OCI-LY1 (cell line): ENCODE results near the gene ZBTB17.
A peak's percentile ranks its signal among the peaks of the same experiment; 100 is the strongest.
"Not testable (repeated sequence)": the region's sequence is repeated elsewhere in the genome, so short reads cannot be mapped to it uniquely, and the experiment has no call there.

Source experiments
- H2AFZ ChIP-seq: fragments of 200-600 bp; sonication (generic), shearing (Covaris generic); 2 replicates; pipeline ENCODE4 v1.6.0; 2014; ENCODE audit warnings: antibody characterized with exemption, mild to moderate bottlenecking, low read length
- H3F3A ChIP-seq: fragments of 200-600 bp; sonication (generic), shearing (Covaris generic); 2 replicates; pipeline ENCODE4 v1.6.0; 2014; ENCODE audit warnings: mild to moderate bottlenecking, antibody characterized with exemption, low read length, moderate library complexity; ENCODE audit not compliant: insufficient read depth
- H3K27ac ChIP-seq: fragments of 200-600 bp; sonication (generic); 2 replicates; pipeline ENCODE4 v1.5.1; 2014; ENCODE audit warnings: low read length, mixed run types, mild to moderate bottlenecking, low read depth; ENCODE audit not compliant: poor library complexity, severe bottlenecking
- H3K27me3 ChIP-seq: fragments of 200-600 bp; sonication (generic); 2 replicates; pipeline ENCODE4 v1.6.0; 2014; ENCODE audit warnings: antibody characterized with exemption, mild to moderate bottlenecking, low read length, moderate library complexity; ENCODE audit not compliant: insufficient read depth
- H3K36me3 ChIP-seq: fragments of 200-600 bp; sonication (generic); 2 replicates; pipeline ENCODE4 v1.6.1; 2014; ENCODE audit warnings: mild to moderate bottlenecking, antibody characterized with exemption, low read length, moderate library complexity, mixed read lengths; ENCODE audit not compliant: insufficient read depth
- H3K4me1 ChIP-seq: fragments of 200-600 bp; sonication (generic); 2 replicates; pipeline ENCODE4 v1.5.1; 2014; ENCODE audit warnings: mild to moderate bottlenecking, low read length, moderate library complexity; ENCODE audit not compliant: insufficient read depth, severe bottlenecking
- H3K4me2 ChIP-seq: fragments of 200-600 bp; sonication (generic), shearing (Covaris generic); 2 replicates; pipeline ENCODE4 v1.6.1; 2014; ENCODE audit warnings: low read length
- H3K4me3 ChIP-seq: fragments of 200-600 bp; sonication (generic); 2 replicates; pipeline ENCODE4 v1.5.1; 2014; ENCODE audit warnings: low read length, low read depth, mild to moderate bottlenecking, mixed read lengths; ENCODE audit not compliant: poor library complexity, severe bottlenecking
- H3K79me2 ChIP-seq: fragments of 200-600 bp; shearing (Covaris generic); 2 replicates; pipeline ENCODE4 v1.6.1; 2016; ENCODE audit warnings: mixed run types, low read length, mixed read lengths; ENCODE audit not compliant: insufficient read depth
- H3K9ac ChIP-seq: fragments of 200-600 bp; sonication (generic), shearing (Covaris generic); 2 replicates; pipeline ENCODE4 v1.6.1; 2014; ENCODE audit warnings: mild to moderate bottlenecking, low read length, mixed read lengths
- H3K9me2 ChIP-seq: fragments of 200-600 bp; sonication (generic), shearing (Covaris generic); 2 replicates; pipeline ENCODE4 v1.6.1; 2014; ENCODE audit warnings: low read depth, mild to moderate bottlenecking, low read length, mixed read lengths
- H3K9me3 ChIP-seq: fragments of 200-600 bp; shearing (Covaris generic); 2 replicates; pipeline ENCODE4 v1.6.1; 2014; ENCODE audit warnings: low read length, mixed read lengths
- H4K20me1 ChIP-seq: fragments of 200-600 bp; sonication (generic), shearing (Covaris generic); 2 replicates; pipeline ENCODE4 v1.6.0; 2016; ENCODE audit warnings: mild to moderate bottlenecking, low read length; ENCODE audit not compliant: insufficient read depth
- CTCF ChIP-seq: fragments of 200-600 bp; sonication (generic), shearing (Covaris generic); IDR thresholded peaks from 2 replicates; pipeline ENCODE4 v1.5.1; 2017; ENCODE audit warnings: mild to moderate bottlenecking, antibody characterized with exemption, low read length, moderate library complexity, mixed read lengths
- EZH2 ChIP-seq: fragments of 200-600 bp; sonication (generic), shearing (Covaris generic); IDR thresholded peaks from 2 replicates; pipeline ENCODE4 v1.8.0; 2017; ENCODE audit warnings: borderline replicate concordance, mixed run types, mild to moderate bottlenecking, antibody characterized with exemption, low read length, moderate library complexity, mixed read lengths

ZBTB17 gene

GRCh38 chr1:16006552-16007485 is 30.9 kb upstream of the ZBTB17 start:
- H3K9me3 ChIP-seq: no peaks in the 10 kb centered on the region
- no peak overlapping the region for H3K9ac ChIP-seq
- no peaks in the 10 kb centered on the region for H3K27me3 ChIP-seq
- H3K9me2 ChIP-seq: no peaks in the 10 kb centered on the region
- no peaks in the 10 kb centered on the region for H3K36me3 ChIP-seq
- H3K79me2 ChIP-seq: no peaks in the 10 kb centered on the region
- no peak overlapping the region for H3K27ac ChIP-seq
- no peak overlapping the region for H3K4me3 ChIP-seq
- H3K4me1 ChIP-seq: no peaks in the 10 kb centered on the region
- H2AFZ ChIP-seq: no peak overlapping the region
- no peaks in the 10 kb centered on the region for H4K20me1 ChIP-seq
- TF ChIP-seq EZH2: no peak
- TF ChIP-seq CTCF: peak; percentile 27; the same call in 1 of the 2 replicates
- no peaks in the 10 kb centered on the region for H3F3A ChIP-seq
- H3K4me2 ChIP-seq: no peak overlapping the region

GRCh38 chr1:16006010-16006409 is 30.1 kb upstream of the ZBTB17 start:
- H2AFZ ChIP-seq: no peak overlapping the region
- H3K36me3 ChIP-seq: no peaks in the 10 kb centered on the region

GRCh38 chr1:16005597-16005996 is 29.7 kb upstream of the ZBTB17 start:
- Histone ChIP-seq H2AFZ (no peak overlapping the region), H4K20me1 (no peaks in the 10 kb centered on the region), H3K9ac (no peak overlapping the region), H3K79me2 (no peaks in the 10 kb centered on the region), H3K4me3 (no peak overlapping the region), H3K36me3 (no peaks in the 10 kb centered on the region), H3K4me2 (no peak overlapping the region), H3K27me3 (no peaks in the 10 kb centered on the region), H3F3A (no peaks in the 10 kb centered on the region), H3K9me3 (no peaks in the 10 kb centered on the region), H3K9me2 (no peaks in the 10 kb centered on the region), H3K27ac (no peak overlapping the region), H3K4me1 (no peaks in the 10 kb centered on the region)
- TF ChIP-seq EZH2: no peak
- TF ChIP-seq CTCF: no peak

More at GRCh38 chr1:16006010-16006409, 30.1 kb upstream of the ZBTB17 start:
- no peak overlapping the region for H3K4me3 ChIP-seq
- no peaks in the 10 kb centered on the region for H3K9me2 ChIP-seq
- no peaks in the 10 kb centered on the region for H4K20me1 ChIP-seq
- H3K79me2 ChIP-seq: no peaks in the 10 kb centered on the region
- no peaks in the 10 kb centered on the region for H3K27me3 ChIP-seq
- no peak overlapping the region for H3K4me2 ChIP-seq
- H3F3A ChIP-seq: no peaks in the 10 kb centered on the region
- no peak overlapping the region for H3K27ac ChIP-seq
- no peaks in the 10 kb centered on the region for H3K9me3 ChIP-seq
- no peak overlapping the region for H3K9ac ChIP-seq
- no peaks in the 10 kb centered on the region for H3K4me1 ChIP-seq
- no peak for TF ChIP-seq CTCF
- no peak for TF ChIP-seq EZH2

GRCh38 chr1:16001274-16001673 is 25.4 kb upstream of the ZBTB17 start:
- H3K4me2 ChIP-seq, H3F3A ChIP-seq, H3K27me3 ChIP-seq, H3K9me3 ChIP-seq, H3K9me2 ChIP-seq, H3K27ac ChIP-seq, H3K9ac ChIP-seq, H3K79me2 ChIP-seq, H4K20me1 ChIP-seq, H3K36me3 ChIP-seq, H3K4me1 ChIP-seq, H2AFZ ChIP-seq, H3K4me3 ChIP-seq: not testable (repeated sequence)
